HG03025 (cell line): ENCODE results near the gene GALNT2.

Source experiments
- ATAC-seq: cut with Tn5 transposase; IDR thresholded peaks from one replicate; pipeline ENCODE4 v1.9.1; 2021; ENCODE audit warnings: mild to moderate bottlenecking, moderate library complexity; ENCODE audit not compliant: unreplicated experiment, low FRiP score

Gene GALNT2

GRCh38 chr1:230197644-230198567 is 130.9 kb downstream of the GALNT2 start:
- ATAC-seq, result no peak

- ATAC-seq, result no peak
Measured at GRCh38 chr1:230199034-230199433, 132.0 kb downstream of the GALNT2 start.

GRCh38 chr1:230199554-230199953 is 132.5 kb downstream of the GALNT2 start:
- no peak for ATAC-seq

- ATAC-seq, result no peak
Measured at GRCh38 chr1:230200276-230200675, 133.2 kb downstream of the GALNT2 start.

- ATAC-seq, result no peak
Measured at GRCh38 chr1:230201445-230201844, 134.4 kb downstream of the GALNT2 start.

GRCh38 chr1:230204842-230205241 is 137.8 kb downstream of the GALNT2 start:
- ATAC-seq, result no peak

- ATAC-seq, result no peak
Measured at GRCh38 chr1:230205719-230206198, 138.7 kb downstream of the GALNT2 start.

GRCh38 chr1:230206207-230206606 is 139.2 kb downstream of the GALNT2 start:
- ATAC-seq, result no peak

GRCh38 chr1:230206976-230207375 is 139.9 kb downstream of the GALNT2 start:
- ATAC-seq, result no peak

GRCh38 chr1:230207598-230207997 is 140.6 kb downstream of the GALNT2 start:
- no peak for ATAC-seq

- ATAC-seq, result peak; percentile 40
Measured at GRCh38 chr1:230208619-230209261, 141.7 kb downstream of the GALNT2 start.

- ATAC-seq, result no peak
Measured at GRCh38 chr1:230210326-230210980, 143.4 kb downstream of the GALNT2 start.

- ATAC-seq, result no peak
Measured at GRCh38 chr1:230210981-230211336, 143.9 kb downstream of the GALNT2 start.

GRCh38 chr1:230211436-230212145 is 144.6 kb downstream of the GALNT2 start:
- no peak for ATAC-seq

GRCh38 chr1:230212405-230212936 is 145.4 kb downstream of the GALNT2 start:
- ATAC-seq, result peak; percentile 48

- ATAC-seq, result no peak
Measured at GRCh38 chr1:230215031-230215430, 148.0 kb downstream of the GALNT2 start.

- no peak for ATAC-seq
Measured at GRCh38 chr1:230215529-230215928, 148.5 kb downstream of the GALNT2 start.

GRCh38 chr1:230216896-230217295 is 149.9 kb downstream of the GALNT2 start:
- ATAC-seq, result no peak

GRCh38 chr1:230218667-230219066 is 151.6 kb downstream of the GALNT2 start:
- ATAC-seq, result no peak
